Measurements from ENCODE around the gene AHSG.

- TF ChIP-seq YY1 (tag by site-specific recombination; IDR thresholded peaks at IDR 0.05) (no peak), ZNF76 (tag by site-specific recombination; IDR thresholded peaks at IDR 0.05; ENCODE audit: borderline replicate concordance, low read depth) (no peak), ZNF362 (tag by site-specific recombination; IDR thresholded peaks at IDR 0.05) (no peak)
These were observed 15.9 kb downstream of the AHSG start for GRCh38 chr3:186628756-186629155.
